HG03095 (cell line): Measurements from ENCODE around the gene PTGR2.
"Not testable (repeated sequence)": the region's sequence is repeated elsewhere in the genome, so short reads cannot be mapped to it uniquely, and the experiment has no call there.

Experiments
- ATAC-seq: cut with Tn5 transposase; IDR thresholded peaks from one replicate; pipeline ENCODE4 v1.9.1; 2021; ENCODE audit warnings: moderate library complexity; ENCODE audit not compliant: unreplicated experiment

Gene PTGR2

GRCh38 chr14:73851567-73852382, at the start of gene PTGR2:
TSS of gene PTGR2 (plus strand) at chr14:73851831. CDS start at chr14:73858863, 7,032 bp downstream.
- peak; percentile 70 for ATAC-seq

GRCh38 chr14:73802431-73803188, 49.0 kb upstream of the PTGR2 start:
- ATAC-seq: no peak

- no peak for ATAC-seq
These were observed 47.0 kb upstream of the PTGR2 start for GRCh38 chr14:73804636-73805035.

DNA sequence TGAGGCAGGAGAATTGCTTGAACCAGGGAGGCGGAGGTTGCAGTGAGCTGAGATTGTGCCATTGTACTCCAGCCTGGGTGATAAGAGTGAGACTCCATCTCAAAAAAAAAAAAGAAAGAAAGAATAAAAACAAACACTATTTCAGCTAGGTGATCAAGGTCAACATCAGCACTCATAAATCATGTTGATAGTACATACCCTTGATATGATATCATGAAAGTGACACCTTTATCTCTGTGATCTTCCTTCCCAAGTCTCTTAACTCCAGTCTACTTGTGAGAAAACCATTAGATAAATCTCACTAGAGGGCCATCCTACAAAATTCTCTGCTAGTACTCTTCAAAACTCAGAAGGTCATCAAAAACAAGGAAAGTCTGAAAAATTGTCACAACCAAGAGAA, 44.2 kb upstream of the PTGR2 start:
- ATAC-seq: no peak

DNA sequence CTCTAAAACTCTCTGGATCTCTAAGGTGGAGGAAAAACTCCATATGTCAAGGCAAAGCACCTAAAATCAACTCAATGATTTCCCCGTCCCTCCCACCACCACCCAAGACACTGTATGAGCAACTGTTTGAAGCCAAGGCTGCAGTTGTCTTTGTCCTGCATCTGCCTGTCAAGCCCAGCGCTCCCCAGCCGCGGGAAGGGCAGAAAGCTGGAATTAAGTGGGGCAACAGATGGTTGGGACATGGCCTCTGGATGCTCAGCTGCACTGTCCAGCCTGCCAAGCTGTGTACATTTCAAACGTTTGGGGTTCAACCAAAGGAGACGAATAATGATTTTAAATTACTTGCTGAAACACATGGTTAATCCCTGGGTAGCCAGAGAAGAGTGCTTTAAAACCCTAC, 42.2 kb upstream of the PTGR2 start:
- no peak for ATAC-seq

DNA sequence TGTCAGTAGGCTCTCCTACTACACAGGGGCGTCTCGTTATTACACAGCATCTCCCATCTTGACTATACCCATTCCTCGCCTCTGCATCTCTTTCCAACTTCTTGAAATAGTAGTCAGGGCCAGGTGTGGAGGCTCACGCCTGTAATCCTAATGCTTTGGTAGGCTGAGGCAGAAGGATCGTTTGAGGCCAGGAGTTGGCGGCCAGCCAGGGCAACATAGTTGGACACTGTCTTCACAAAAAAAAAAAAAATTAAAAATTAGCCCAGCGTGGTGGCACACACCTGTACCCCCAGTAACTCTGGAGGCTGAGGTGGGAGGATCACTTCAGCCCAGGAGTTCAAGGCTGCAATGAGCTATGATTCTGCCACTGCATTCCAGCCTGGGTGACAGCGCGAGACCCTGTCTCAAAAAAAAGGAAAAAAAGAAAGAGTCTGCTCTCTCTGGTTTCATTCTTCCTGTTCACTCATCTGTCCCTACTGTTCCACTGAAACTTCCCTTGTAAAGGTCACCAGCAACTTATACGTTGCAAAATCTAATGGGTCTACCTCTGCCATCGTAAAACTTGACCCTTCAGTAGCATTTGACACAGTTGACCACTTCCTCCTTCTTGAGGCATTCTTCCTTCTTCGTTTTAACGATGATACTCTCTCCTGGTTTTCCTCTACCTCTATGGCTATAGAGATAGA, 41.0 kb upstream of the PTGR2 start:
- ATAC-seq: no peak

- no peak for ATAC-seq
These were observed 40.5 kb upstream of the PTGR2 start for GRCh38 chr14:73811164-73811503.

- ATAC-seq: no peak
These were observed 37.5 kb upstream of the PTGR2 start for GRCh38 chr14:73814153-73814552.

GRCh38 chr14:73815849-73816248, 35.8 kb upstream of the PTGR2 start:
- no peak for ATAC-seq

DNA sequence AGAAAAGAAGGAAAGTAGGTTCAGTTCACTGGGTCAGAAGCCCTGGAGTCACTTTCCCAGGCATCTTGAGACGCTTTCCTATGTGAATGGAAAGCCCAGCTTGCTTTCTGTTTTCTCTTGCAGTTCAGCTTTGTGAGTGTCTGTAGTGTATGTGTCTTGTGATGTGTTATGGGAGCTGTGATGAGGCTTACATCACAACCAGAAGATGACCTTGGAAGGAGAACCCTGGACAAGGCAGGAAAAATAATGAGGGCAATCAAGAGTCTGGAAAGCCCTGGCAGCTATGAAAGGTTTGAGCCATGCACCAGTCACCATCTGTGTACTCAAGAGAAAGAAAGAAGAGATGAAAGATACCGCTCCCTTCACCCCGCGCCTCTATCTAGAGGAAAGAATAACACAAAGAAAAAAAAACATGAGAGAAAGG, 35.2 kb upstream of the PTGR2 start:
- no peak for ATAC-seq

DNA sequence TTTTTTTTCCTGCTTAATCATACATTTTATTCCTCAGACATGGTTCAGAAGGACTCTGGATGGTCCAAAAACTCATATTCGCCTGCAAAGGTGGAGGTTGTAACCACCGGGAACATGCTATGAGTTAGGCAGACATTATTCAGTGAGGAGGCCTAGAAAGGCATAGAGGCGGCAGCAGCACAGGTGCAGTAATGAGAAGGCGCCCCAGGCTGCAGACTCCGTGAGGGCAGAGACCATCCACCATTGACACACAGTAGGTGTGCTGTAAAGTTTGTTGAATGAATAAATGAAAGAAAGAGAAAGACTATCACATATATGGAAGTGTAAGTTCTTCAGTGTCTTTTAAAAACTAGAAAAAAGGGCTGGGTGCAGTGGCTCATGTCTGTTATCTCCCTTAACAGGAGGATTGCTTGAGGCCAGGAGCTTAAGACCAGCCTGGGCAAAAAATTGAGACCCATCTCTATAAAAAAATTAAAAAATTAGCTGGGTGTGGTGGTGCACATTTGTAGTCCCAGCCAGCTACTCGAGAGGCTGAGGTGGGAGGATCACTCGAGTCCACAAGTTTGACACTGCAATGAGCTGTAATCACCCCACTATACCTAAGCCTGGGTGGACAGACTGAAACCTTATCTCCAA, 34.5 kb upstream of the PTGR2 start:
- no peak for ATAC-seq

DNA sequence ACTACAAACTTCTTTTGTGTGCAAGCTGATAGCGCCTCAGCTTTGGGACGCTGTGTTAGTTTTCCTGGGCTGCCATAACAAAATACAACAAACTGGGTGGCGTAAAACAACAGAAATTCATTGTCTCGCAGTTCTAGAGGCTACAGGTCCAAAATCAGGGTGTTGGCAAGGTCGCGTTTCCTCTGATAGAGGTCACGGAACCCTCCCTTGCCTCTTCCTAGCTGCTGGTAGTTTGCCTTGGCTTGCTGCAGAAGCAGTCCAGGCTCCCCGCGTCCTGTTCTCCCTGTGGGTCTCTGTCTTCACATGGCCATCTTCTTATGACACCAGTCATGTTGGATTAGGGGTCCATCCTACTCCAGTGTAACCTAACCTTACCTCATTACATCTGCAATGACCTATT, 32.8 kb upstream of the PTGR2 start:
- ATAC-seq: no peak

GRCh38 chr14:73820631-73821030, 31.0 kb upstream of the PTGR2 start:
- ATAC-seq: no peak

GRCh38 chr14:73823339-73823885, 28.2 kb upstream of the PTGR2 start:
- ATAC-seq: no peak

GRCh38 chr14:73824127-73824526, 27.5 kb upstream of the PTGR2 start:
- ATAC-seq: no peak

GRCh38 chr14:73824536-73824935, 27.1 kb upstream of the PTGR2 start:
- ATAC-seq: no peak

DNA sequence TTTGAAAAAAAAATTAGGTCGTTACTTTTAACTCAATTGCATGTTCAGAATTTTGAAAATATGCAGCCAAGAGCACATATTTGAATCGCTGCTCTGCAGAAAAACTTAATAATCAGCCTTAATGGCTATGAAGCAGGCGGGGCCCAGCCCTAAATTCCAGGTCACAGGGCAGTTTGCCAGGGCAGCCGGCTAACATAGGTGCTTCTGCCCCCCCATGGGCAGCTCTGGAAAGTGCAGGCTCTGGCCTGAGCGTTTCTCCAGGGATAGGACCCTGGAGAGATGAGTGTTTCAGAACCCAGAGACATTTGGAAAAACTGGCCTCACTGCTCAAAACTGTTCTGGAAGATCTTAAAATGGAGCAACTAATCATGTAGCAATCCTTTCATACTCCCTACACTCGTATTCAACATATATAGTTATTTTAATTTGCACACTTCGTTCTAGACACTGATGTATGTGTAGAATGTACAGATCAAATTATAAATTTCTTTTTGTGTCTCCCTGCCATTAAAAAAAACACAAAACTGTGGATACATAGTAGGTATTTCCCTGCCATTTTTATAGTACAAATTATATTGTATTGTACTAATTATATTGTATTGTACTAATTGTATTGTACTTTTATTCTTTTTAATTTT, 26.0 kb upstream of the PTGR2 start:
- no peak for ATAC-seq

GRCh38 chr14:73827190-73827589, 24.4 kb upstream of the PTGR2 start:
- ATAC-seq: not testable (repeated sequence)

DNA sequence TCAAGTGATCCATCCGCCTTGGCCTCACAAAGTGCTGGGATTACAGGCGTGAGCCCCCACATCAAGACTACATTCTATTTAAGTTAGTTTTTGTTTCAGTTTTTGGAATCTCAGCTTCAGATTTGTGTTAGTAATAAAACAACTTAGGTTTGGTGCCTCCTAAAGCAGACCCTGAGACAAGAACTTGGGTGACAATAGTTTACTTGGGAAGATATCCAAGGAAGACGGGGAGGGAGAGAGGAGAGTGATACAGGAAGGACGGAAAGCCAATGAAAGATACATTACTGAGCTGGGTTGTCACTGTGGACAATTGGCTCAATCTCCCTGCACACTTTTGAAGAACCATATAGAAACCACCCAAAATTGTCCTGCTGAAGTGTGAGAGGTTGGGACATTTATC, 22.6 kb upstream of the PTGR2 start:
- ATAC-seq: no peak
